Astrocyte (in vitro differentiated cells and primary cell): ENCODE data around the gene ALX4. TPM values are rescaled to one million over a fixed set of nuclear protein-coding genes. Genes with fewer than 3 reads are reported as not detected.

Experiments
- DNase-seq: peaks from one replicate; pipeline ENCODE4 v3.0.0-alpha.2; 2010; ENCODE audit warnings: low read depth
- FAIRE-seq: peaks from 2 replicates; lab custom pipeline; 2011; peaks lifted over from hg19 to GRCh38; lab: Jason Lieb, UNC
- H2AFZ ChIP-seq: 2 replicates; pipeline ENCODE4 v1.6.0; 2012; ENCODE audit warnings: low read depth, low read length, inconsistent platforms
- H3K27ac ChIP-seq: 2 replicates; pipeline ENCODE4 v1.5.1; 2011; ENCODE audit warnings: low read depth, low read length, inconsistent platforms
- H3K27me3 ChIP-seq: 2 replicates; pipeline ENCODE4 v1.6.0; 2011; ENCODE audit warnings: low read length, inconsistent platforms; ENCODE audit not compliant: insufficient read depth
- H3K36me3 ChIP-seq: 2 replicates; pipeline ENCODE4 v1.5.1; 2011; ENCODE audit warnings: low read length, inconsistent platforms; ENCODE audit not compliant: insufficient read depth
- H3K4me1 ChIP-seq: 2 replicates; pipeline ENCODE4 v1.5.1; 2011; ENCODE audit warnings: low read length, inconsistent platforms; ENCODE audit not compliant: insufficient read depth
- H3K4me2 ChIP-seq: 2 replicates; pipeline ENCODE4 v1.6.0; 2012; ENCODE audit warnings: low read length, inconsistent platforms
- H3K4me3 ChIP-seq: 2 replicates; pipeline ENCODE4 v1.5.1; 2011; ENCODE audit warnings: low read depth, mild to moderate bottlenecking, low read length, inconsistent platforms; ENCODE audit not compliant: insufficient read depth
- H3K79me2 ChIP-seq: 2 replicates; pipeline ENCODE4 v1.6.0; 2012; ENCODE audit warnings: mild to moderate bottlenecking, low read length, inconsistent platforms; ENCODE audit not compliant: insufficient read depth
- H3K9ac ChIP-seq: 2 replicates; pipeline ENCODE4 v1.6.0; 2012; ENCODE audit warnings: mild to moderate bottlenecking, low read length, inconsistent platforms
- H3K9me3 ChIP-seq: 2 replicates; pipeline ENCODE4 v1.5.1; 2012; ENCODE audit warnings: low read depth, mild to moderate bottlenecking, low read length, inconsistent platforms; ENCODE audit not compliant: insufficient read depth
- H4K20me1 ChIP-seq: 2 replicates; pipeline ENCODE4 v1.6.0; 2012; ENCODE audit warnings: low read length, inconsistent platforms; ENCODE audit not compliant: insufficient read depth
- H3K27ac Mint-ChIP-seq: one replicate; pipeline ENCODE4 v1.8.0; 2021; ENCODE audit warnings: mild to moderate bottlenecking, mixed read lengths; ENCODE audit not compliant: unreplicated experiment
- H3K27me3 Mint-ChIP-seq: one replicate; pipeline ENCODE4 v1.8.0; 2021; ENCODE audit warnings: low read depth, mixed read lengths; ENCODE audit not compliant: unreplicated experiment
- H3K36me3 Mint-ChIP-seq: one replicate; pipeline ENCODE4 v1.8.0; 2021; ENCODE audit warnings: low read depth, mixed read lengths; ENCODE audit not compliant: unreplicated experiment
- H3K4me1 Mint-ChIP-seq: one replicate; pipeline ENCODE4 v1.8.0; 2021; ENCODE audit warnings: low read depth, mixed read lengths; ENCODE audit not compliant: unreplicated experiment
- H3K4me3 Mint-ChIP-seq: one replicate; pipeline ENCODE4 v1.8.0; 2021; ENCODE audit warnings: mild to moderate bottlenecking, moderate library complexity, mixed read lengths; ENCODE audit not compliant: unreplicated experiment
- H3K9me3 Mint-ChIP-seq: one replicate; pipeline ENCODE4 v1.8.0; 2021; ENCODE audit warnings: mild to moderate bottlenecking, mixed read lengths; ENCODE audit not compliant: unreplicated experiment
- CTCF ChIP-seq: IDR thresholded peaks from 2 replicates; pipeline ENCODE4 v1.5.1; 2011; ENCODE audit warnings: low read depth, mild to moderate bottlenecking, inconsistent platforms, low read length, moderate library complexity; ENCODE audit not compliant: insufficient read depth
- EZH2 ChIP-seq: IDR thresholded peaks from 2 replicates; pipeline ENCODE4 v1.6.1; 2012; ENCODE audit warnings: mild to moderate bottlenecking, low read length, inconsistent platforms; ENCODE audit not compliant: insufficient read depth
- total RNA-seq: library from RNA; stranded (reverse); gene quantifications from 2 replicates; pipeline ENCODE4 v1.2.1, GENCODE V29; 2021

The ALX4 gene
- total RNA-seq, 1 donor from 2014 or later = not detected

DNA sequence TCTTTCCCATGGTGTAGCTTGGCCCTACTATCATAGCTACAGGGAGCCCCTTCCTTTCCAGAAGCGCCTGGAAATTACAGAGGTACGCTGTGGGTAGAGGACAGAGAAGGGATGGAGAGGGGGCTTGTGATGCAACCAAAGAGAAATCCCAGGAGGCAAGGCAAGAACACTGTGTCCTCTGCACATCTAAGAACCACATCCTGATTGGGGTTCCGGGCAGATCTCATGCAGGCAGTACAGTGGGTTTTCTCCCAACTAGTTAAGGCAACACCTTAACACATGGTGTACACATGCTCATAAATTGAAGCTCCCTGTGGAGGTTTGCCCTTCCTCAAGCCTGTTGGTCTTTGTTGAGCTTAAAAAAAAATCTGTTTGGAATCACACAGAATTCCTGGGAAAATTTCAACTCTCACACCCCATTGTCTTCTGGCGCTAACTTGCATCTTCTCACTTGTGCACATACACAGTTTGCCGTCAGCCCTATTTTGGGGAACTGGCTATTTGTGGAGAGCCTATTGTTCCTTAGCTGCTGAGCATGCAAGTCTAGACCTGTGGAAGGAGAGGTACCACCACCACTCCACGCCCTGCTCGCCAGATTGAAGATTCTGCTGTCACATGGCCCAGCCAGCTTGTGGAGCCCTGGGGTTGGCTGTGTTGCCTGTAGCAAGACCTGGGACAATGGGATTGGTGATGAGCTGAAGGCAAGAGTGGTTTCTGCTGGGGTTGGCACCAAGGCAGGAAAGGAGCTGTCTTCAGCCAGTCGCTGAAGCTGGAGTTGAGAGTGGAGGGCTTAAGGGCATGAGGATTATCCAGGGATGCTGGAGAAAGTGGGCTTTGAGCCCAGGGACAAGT, 52.4 kb downstream of the ALX4 start:
- no peaks in the 10 kb centered on the region for H4K20me1 ChIP-seq
- no peaks in the 10 kb centered on the region for H3K9me3 ChIP-seq
- H3K36me3 ChIP-seq = no peaks in the 10 kb centered on the region
- Mint-ChIP-seq H3K9me3 (peaks cover 10% of the 10 kb centered on the region), H3K36me3 (peaks cover 4% of the 10 kb centered on the region), H3K27ac (no peak overlapping the region), H3K4me3 (no peak overlapping the region), H3K4me1 (peaks cover 3% of the 10 kb centered on the region), H3K27me3 (peaks cover 13% of the 10 kb centered on the region)
- no peaks in the 10 kb centered on the region for H3K4me1 ChIP-seq
- H3K4me2 ChIP-seq = no peak overlapping the region
- H2AFZ ChIP-seq = no peak overlapping the region
- H3K9ac ChIP-seq = no peak overlapping the region
- no peaks in the 10 kb centered on the region for H3K79me2 ChIP-seq
- H3K4me3 ChIP-seq = no peak overlapping the region
- no peaks in the 10 kb centered on the region for H3K27me3 ChIP-seq
- FAIRE-seq (no peak), DNase-seq (no peak)
- no peak for TF ChIP-seq CTCF
- no peak for TF ChIP-seq EZH2
- no peak overlapping the region for H3K27ac ChIP-seq

- Histone ChIP-seq H4K20me1 (no peaks in the 10 kb centered on the region), H3K9me3 (no peaks in the 10 kb centered on the region), H2AFZ (no peak overlapping the region), H3K27me3 (no peaks in the 10 kb centered on the region), H3K79me2 (no peaks in the 10 kb centered on the region), H3K4me1 (no peaks in the 10 kb centered on the region), H3K4me3 (no peak overlapping the region), H3K9ac (no peak overlapping the region), H3K27ac (no peak overlapping the region), H3K4me2 (no peak overlapping the region), H3K36me3 (no peaks in the 10 kb centered on the region)
- FAIRE-seq (no peak), DNase-seq (no peak)
- H3K27ac Mint-ChIP-seq = no peak overlapping the region
- TF ChIP-seq CTCF (no peak), EZH2 (no peak)
- H3K4me1 Mint-ChIP-seq = peaks cover 3% of the 10 kb centered on the region
- H3K27me3 Mint-ChIP-seq = peaks cover 8% of the 10 kb centered on the region
- H3K4me3 Mint-ChIP-seq = no peak overlapping the region
- H3K36me3 Mint-ChIP-seq = peaks cover 4% of the 10 kb centered on the region
- peaks cover 18% of the 10 kb centered on the region for H3K9me3 Mint-ChIP-seq
Observed at GRCh38 chr11:44256673-44257291, 53.2 kb downstream of the ALX4 start.
